Stimulated activated CD4-positive, alpha-beta T cell treated with anti-CD3 and anti-CD28 coated beads, Interleukin-1b, Interleukin-23, amount 100 ng/mL, for 24 hours (primary cell): Measurements from ENCODE around the gene CH25H.
"Not testable (repeated sequence)": the region's sequence is repeated elsewhere in the genome, so short reads cannot be mapped to it uniquely, and the experiment has no call there.

Experiments used
- DNase-seq, 4 experiments: peaks; one replicate each; pipeline ENCODE4 v3.0.0-alpha.2; 2020; ENCODE audit warnings: low read depth in 4 of 4, low spot score in 1 of 4

CH25H gene

GRCh38 chr10:89207181-89207800 lies at the start of gene CH25H:
Gene CH25H (minus strand): TSS chr10:89207317. CDS start chr10:89207292, 25 bp downstream.
- DNase-seq = peak in 2 of 4 experiments; percentile 41 to 52

- no peak for DNase-seq
Observed at GRCh38 chr10:89256340-89256739, 49.2 kb upstream of the CH25H start.

- DNase-seq = no peak
Observed at GRCh38 chr10:89255793-89256192, 48.7 kb upstream of the CH25H start.

GRCh38 chr10:89255091-89255579 lies 48.0 kb upstream of the CH25H start:
- not testable (repeated sequence) for DNase-seq

DNA sequence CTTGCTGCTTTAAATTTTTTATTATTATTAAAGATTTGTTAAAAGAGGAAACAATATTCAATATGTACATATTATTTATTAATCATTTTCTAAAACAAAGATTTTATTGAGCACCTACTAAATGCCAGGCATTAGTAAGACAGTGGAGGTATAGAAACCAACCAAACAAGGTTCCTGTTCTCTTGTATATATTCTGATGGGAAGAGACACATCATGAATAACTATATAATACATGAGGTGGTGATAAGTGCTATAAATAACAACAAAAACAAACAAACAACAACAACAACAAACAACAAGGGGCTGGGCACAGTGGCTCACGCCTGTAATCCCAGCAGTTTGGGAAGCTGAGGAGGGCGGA lies 45.1 kb upstream of the CH25H start:
- DNase-seq = no peak

DNA sequence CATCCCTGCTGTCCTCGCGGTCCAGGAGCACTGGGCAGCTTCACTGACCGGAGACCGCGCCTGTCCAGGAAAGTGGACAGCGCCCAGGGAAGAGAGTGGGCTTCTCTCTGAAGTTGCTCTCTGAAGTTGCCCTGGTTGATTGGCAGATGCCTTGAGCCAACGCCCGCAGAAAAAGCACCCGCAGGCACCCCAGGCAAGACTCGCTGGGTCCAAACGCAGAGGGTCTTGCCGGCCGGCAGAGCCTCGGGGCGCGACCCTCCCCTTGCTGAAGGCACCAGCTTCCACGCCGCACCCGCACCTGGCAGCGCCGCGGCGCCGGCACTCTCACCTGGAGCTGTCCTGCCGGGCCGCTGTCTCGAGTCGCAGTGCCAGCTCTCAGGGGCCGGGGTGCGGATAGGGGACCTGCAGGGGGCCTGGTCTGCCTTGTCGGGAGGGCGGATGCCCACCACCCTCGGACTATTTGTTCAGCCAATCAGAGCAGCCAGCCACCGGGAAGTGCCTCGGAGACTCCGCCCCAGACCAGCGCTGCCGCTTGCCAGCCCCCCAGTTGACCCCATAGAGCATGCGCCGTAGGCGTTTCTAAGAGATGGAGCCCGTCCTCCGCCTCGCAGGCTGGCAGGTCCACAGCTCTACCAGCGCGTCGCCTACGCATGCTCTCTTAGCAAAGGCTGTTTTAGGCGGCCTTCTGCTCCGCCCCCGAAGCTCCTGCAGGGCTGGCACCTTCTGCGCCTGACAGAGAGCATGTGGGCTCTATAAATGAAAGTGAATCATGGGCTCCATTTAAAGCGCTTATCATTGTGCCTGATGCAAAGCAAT lies 44.5 kb upstream of the CH25H start, which contains the start of gene LIPA:
TSS of gene LIPA (minus strand) at position 367 of the 816 bp plus-strand sequence. CDS start 4,127 bp downstream, outside the sequence.
- DNase-seq = peak; percentile 81 to 92 (median 90)

DNA sequence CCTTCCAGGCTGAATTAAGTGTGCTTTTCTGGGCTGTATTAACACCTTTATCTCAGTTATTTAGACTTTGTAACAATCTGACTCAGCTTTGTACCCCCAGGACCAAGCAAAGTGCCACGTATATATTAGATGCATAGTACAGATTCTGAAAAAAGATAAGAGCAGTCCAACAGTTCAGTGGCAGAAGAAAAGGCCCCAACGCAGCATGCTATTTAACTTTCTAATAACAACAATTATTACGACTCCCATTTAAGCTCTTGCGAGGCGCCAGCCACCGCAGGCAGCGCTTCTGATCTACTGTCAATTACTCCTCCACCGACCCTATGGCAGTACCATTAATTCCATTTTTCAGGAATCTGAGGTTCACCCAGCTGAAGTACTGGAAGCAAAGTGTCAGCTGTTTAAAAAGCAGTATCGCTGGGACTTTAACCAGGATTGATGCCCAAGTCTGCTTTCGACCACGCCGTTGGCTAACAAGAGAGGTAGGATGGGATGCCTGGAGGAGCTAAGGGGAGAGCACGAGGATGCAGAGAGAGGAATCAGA lies 43.8 kb upstream of the CH25H start:
- no peak for DNase-seq

DNA sequence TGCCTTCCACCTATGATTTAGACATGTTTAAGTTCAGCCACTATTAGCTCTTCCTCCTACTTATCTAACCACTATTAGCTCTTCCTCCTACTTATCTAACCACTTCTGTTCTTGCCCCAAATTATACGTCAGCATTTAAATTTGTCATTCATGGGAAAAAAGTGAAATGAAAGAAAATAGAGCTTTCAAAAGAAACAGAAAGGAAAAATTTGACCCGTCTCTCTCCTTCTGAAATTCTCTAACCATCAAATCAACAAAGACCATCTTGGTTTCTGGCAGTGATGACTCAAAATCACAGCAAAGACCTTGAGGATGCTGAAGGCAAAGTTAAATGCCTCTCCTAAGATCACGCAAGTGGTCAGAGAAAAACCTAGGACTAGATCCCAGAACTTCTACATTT lies 41.9 kb upstream of the CH25H start:
- DNase-seq = no peak

DNA sequence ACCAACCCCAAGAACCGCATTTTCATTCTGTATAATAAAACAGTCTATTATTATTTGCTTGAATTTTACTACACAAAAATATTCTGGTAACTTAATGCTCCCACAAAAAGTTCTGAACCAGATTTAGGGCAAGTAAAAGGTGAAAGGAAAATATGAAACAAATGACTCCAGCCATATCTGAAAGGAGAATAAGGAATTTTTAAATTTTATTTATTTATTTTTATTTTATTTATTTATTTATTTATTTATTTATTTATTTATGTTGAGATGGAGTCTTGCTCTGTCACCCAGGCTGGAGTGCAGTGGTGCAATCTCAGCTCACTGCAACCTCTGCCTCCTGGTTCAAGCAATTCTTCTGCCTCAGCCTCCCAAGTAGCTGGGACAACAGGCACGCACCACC lies 40.5 kb upstream of the CH25H start:
- DNase-seq = not testable (repeated sequence)

DNA sequence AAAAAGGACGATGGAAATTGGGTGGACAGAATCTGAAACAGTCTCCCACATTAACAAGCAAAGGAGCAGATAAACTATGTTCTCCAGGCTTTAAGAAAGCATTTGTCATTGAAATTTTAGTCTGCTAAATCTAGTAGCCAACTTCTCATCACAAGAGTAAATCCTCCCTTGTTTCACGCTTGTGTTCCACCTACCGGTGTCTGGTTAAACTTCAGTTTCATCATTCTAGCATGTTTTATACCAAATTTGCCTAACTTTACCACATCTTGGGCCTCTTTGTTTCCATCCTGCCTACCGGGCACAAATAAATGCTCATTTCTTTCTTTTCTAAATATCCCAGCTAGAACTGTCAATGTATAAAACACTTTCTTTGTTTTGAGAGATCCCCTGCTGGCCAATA lies 38.7 kb upstream of the CH25H start:
- DNase-seq = no peak

DNA sequence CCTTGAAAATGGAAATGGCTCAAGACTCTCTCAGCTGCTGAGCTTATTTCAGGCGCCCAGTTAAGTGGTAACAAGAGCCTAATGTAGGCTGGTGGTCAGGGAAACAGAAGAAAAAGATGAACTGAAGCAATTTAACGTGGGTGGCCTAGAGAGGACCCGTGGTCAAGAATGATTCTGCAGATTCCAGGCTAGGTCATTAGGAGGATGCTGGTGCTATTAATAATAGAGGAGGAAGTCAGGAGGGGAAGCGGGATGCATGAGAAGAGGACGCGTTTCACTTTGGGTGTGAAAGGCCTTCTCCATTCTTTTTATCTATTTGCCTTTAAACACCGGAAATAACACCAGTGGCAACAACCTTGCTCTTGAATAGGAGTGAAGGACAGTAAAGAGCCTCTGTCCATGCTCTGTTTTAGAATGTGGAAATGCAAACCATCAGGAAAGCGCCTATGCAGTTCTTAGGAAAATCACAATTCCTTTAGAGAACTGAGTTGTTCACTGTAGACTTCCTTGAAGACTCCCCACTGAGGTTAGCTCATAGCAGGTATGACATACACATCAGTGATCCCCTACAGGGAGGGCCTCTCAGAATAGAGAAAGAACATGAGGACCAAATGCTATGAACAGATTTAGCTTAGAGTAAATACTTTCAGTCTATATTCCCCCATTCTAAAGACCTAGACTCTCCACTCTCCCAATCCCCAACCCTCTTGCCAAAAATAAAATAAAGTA lies 35.9 kb upstream of the CH25H start:
- DNase-seq = no peak

DNA sequence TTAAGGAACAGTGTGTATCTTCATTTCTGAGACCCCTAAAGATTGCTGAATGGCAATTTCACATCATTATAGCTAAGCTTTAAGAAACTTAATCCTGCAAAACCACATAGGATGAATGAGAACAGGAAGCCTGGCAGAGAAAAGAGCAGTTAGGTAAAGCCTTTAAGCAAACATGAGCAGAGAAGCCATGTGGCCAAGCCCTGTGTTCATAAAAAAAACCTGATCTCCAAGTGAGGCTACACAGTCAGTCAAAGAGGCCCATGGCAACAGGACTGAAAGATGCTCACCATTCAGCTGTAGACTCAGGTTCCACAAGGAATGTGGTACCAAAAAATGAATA lies 35.2 kb upstream of the CH25H start:
- no peak for DNase-seq

DNA sequence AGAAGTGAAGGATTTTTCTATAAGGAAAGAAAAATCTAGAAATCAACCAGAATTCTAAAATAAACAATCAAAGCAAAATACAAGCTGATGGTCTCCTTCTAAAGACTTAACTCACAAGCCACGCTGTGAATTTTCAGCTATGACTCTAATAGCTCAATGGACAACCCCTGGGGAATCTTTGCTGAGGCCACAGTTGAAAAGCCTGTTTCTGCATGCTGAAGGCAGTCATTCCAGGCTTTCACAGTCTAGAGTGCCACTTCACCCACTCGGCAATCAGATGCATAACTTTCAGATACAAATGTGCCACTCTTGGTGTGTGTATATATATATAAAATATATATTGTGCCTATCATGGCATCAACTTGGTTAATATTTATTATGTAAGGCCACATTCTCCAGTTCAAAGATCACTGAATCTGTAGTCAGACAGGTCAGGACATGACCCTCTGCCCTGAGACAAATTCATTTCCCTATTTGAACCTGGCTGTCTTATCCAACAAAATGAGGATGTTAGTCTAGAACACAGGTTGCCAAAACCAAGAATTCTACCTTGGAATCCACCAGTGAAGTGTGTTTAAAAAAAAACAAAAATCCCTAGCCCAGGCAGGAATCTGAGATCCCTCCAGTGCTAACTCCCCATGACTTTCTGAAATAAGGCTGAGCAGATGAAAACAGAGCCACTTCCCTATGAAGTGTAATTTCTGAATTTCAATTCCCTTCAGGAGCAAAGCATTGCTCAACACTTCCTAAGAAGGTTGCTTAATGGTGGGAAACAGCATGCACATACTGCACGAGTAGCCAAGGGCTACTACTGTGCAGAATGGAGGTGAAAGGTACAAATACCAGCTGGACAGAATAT lies 34.6 kb upstream of the CH25H start:
- no peak for DNase-seq

GRCh38 chr10:89241026-89241425 lies 33.9 kb upstream of the CH25H start:
- DNase-seq = no peak

- DNase-seq = no peak
Observed at GRCh38 chr10:89240519-89240918, 33.4 kb upstream of the CH25H start.

DNA sequence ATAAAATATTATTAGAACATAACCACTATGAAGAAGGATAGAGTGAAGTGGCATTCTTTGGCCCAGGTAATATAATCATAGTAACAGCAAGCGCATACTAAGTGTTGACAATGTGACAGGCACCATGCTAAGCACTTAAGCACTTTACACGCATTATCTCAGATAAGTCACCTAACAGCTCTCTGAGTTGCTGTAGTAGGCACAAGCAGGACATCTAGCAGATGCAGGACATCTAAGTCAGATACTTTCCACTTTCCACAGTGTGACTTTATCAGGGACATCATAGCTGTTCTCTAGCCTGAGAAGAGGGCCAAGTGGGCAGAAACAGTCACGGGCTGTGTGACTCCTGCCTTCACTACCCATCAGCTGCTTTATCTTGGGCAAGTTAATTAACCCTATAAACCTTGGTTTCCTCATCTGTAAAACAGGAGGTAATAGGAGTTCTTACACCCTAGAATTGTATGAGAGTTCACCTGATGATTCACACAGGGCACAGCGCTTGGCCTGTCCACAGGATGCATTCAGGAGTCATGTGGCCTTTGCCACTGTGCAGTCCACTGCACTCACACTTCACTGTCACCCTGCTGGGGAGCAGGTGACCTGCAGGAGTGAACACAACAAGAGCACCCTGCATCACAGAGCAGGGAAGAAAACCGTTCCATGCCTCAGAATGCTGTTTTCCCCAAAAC lies 32.0 kb upstream of the CH25H start:
- no peak for DNase-seq

DNA sequence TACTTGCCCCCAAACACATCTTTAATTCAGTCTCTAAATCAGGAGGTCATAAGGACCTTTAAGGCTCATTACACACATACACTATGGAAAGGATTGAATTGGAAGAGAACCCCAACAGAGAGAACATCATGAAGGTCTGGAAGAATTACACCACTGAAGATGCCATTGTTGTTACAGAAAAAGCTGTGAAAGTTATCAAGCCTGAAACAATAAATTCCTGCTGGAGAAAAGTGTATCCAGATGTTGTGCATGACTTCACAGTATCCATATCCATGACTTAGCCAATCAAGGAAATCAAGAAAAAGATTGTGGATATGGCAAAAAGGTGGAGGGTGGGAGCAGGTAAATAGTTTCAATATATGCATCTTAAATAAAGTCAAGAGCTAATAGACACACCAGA lies 30.7 kb upstream of the CH25H start:
- no peak for DNase-seq

- no peak for DNase-seq
Observed at GRCh38 chr10:89236226-89236797, 29.2 kb upstream of the CH25H start.

GRCh38 chr10:89235073-89235798 lies 28.1 kb upstream of the CH25H start:
- no peak for DNase-seq
